Pulmonary artery endothelial cell (primary cell): ENCODE results near the gene CDH4. TPM values are rescaled to one million over a fixed set of nuclear protein-coding genes. Genes with fewer than 3 reads are reported as not detected.
"Not testable (repeated sequence)": the region's sequence is repeated elsewhere in the genome, so short reads cannot be mapped to it uniquely, and the experiment has no call there.

Source experiments
- DNase-seq: peaks from one replicate; pipeline ENCODE4 v3.0.0-alpha.2; 2011; ENCODE audit warnings: low read depth, low spot score
- total RNA-seq: library from RNA; depleted of rRNA; stranded (reverse); fragments of >200 nt; gene quantifications from 2 replicates; pipeline ENCODE4 v1.2.3, GENCODE V29; 2014

CDH4 gene
- total RNA-seq, 1 donor from 2014 or later: 7.5 TPM

GRCh38 chr20:61253640-61254511, 1.8 kb downstream of the CDH4 start:
- DNase-seq: no peak

GRCh38 chr20:61254881-61255626, 3.0 kb downstream of the CDH4 start:
- DNase-seq: no peak

GRCh38 chr20:61256365-61256764, 4.3 kb downstream of the CDH4 start:
- no peak for DNase-seq

- DNase-seq: no peak
Measured at GRCh38 chr20:61256824-61257223, 4.8 kb downstream of the CDH4 start.

- DNase-seq: no peak
Measured at GRCh38 chr20:61257611-61258010, 5.5 kb downstream of the CDH4 start.

- no peak for DNase-seq
Measured at GRCh38 chr20:61259741-61260140, 7.7 kb downstream of the CDH4 start.

GRCh38 chr20:61260905-61261304, 8.8 kb downstream of the CDH4 start:
- DNase-seq: no peak

GRCh38 chr20:61262036-61262435, 10.0 kb downstream of the CDH4 start:
- DNase-seq: no peak

GRCh38 chr20:61262514-61262913, 10.5 kb downstream of the CDH4 start:
- DNase-seq: no peak

- no peak for DNase-seq
Measured at GRCh38 chr20:61263084-61263695, 11.1 kb downstream of the CDH4 start.

GRCh38 chr20:61263938-61264337, 11.9 kb downstream of the CDH4 start:
- DNase-seq: no peak

GRCh38 chr20:61267241-61267640, 15.2 kb downstream of the CDH4 start:
- no peak for DNase-seq

GRCh38 chr20:61268024-61268423, 16.0 kb downstream of the CDH4 start:
- DNase-seq: no peak

GRCh38 chr20:61271312-61272231, 19.5 kb downstream of the CDH4 start:
- DNase-seq: no peak

- not testable (repeated sequence) for DNase-seq
Measured at GRCh38 chr20:61273024-61273423, 21.0 kb downstream of the CDH4 start.

- not testable (repeated sequence) for DNase-seq
Measured at GRCh38 chr20:61273666-61274065, 21.6 kb downstream of the CDH4 start.

GRCh38 chr20:61274326-61274725, 22.3 kb downstream of the CDH4 start:
- DNase-seq: no peak

- DNase-seq: no peak
Measured at GRCh38 chr20:61278296-61278695, 26.2 kb downstream of the CDH4 start.

- no peak for DNase-seq
Measured at GRCh38 chr20:61279621-61280150, 27.6 kb downstream of the CDH4 start.

GRCh38 chr20:61280217-61280980, 28.3 kb downstream of the CDH4 start:
- DNase-seq: no peak
